Right cardiac atrium (tissue), 5 donors: ENCODE results near the gene GNE. TPM values are rescaled to one million over a fixed set of nuclear protein-coding genes. Genes with fewer than 3 reads are reported as not detected.
A peak's percentile ranks its signal among the peaks of the same experiment; 100 is the strongest.
"Not testable (repeated sequence)": the region's sequence is repeated elsewhere in the genome, so short reads cannot be mapped to it uniquely, and the experiment has no call there.

ENCODE experiments used
- ATAC-seq, 2 donors: fragments of 200-7000 bp; cut with Tn5 transposase; one replicate each; pipeline versions ENCODE4 v1.8.0 to v1.9.1; 2020; ENCODE audit warnings: moderate library complexity in 2 of 2, mild to moderate bottlenecking in 1 of 2
- DNase-seq, 3 donors: peaks; one replicate each; pipeline ENCODE4 v3.0.0-alpha.2; 2020
- H3K27ac ChIP-seq: one replicate; pipeline ENCODE4 v1.5.1; 2013; ENCODE audit warnings: mild to moderate bottlenecking, low read length, control low read depth, moderate library complexity
- H3K27me3 ChIP-seq: one replicate; pipeline ENCODE4 v1.6.1; 2013; ENCODE audit not compliant: control insufficient read depth, insufficient read depth
- H3K4me1 ChIP-seq: one replicate; pipeline ENCODE4 v1.6.1; 2013; ENCODE audit warnings: low read length; ENCODE audit not compliant: control insufficient read depth, insufficient read depth
- H3K4me3 ChIP-seq: one replicate; pipeline ENCODE4 v1.5.1; 2013; ENCODE audit warnings: low read length, control low read depth
- H3K9me3 ChIP-seq: one replicate; pipeline ENCODE4 v1.6.1; 2013; ENCODE audit warnings: low read length; ENCODE audit not compliant: control insufficient read depth
- WGBS: extraction: QIAGEN DNeasy Blood & Tissue Kit; methylation state at CpG from one replicate; pipeline ENCODE4 v1.1.7; 2013; 5-methylcytosine and 5-hydroxymethylcytosine counted together
- intact Hi-C, 4 donors: fragments of 100-400 bp; cut with DNase I; formaldehyde crosslinking; loops; one replicate each; pipeline versions ENCODE4 v1.11.0 to v1.14.0; 2022 to 2023
- polyA plus RNA-seq: library from polyadenylated mRNA; stranded (reverse); fragments of 200-250 nt; gene quantifications from one replicate; pipeline ENCODE4 v1.2.3, GENCODE V29; 2013
- total RNA-seq, 4 donors: library from RNA; stranded (reverse); fragmentation: NEBNext Ultra II Directional; extraction: Animal tissue kit (Norgen Biotek cat#: 25700); gene quantifications; one replicate each; pipeline ENCODE4 v1.2.1, GENCODE V29; 2021
- donor health status: healthy with polysubstance abuse.
- donor health status: DM: no; HTN: yes; CAD: no.
- donor health status: DM: no; HTN: no; CAD: no.
- donor health status: DM: no; HTN: yes; CAD: no; lungs with severe emphysema.
- donor health status: DM: yes; HTN: yes; CAD: no.

GNE gene
- total and polyA plus RNA-seq, 5 donors: 7.7 to 16.7 (median 14.0) TPM

DNA sequence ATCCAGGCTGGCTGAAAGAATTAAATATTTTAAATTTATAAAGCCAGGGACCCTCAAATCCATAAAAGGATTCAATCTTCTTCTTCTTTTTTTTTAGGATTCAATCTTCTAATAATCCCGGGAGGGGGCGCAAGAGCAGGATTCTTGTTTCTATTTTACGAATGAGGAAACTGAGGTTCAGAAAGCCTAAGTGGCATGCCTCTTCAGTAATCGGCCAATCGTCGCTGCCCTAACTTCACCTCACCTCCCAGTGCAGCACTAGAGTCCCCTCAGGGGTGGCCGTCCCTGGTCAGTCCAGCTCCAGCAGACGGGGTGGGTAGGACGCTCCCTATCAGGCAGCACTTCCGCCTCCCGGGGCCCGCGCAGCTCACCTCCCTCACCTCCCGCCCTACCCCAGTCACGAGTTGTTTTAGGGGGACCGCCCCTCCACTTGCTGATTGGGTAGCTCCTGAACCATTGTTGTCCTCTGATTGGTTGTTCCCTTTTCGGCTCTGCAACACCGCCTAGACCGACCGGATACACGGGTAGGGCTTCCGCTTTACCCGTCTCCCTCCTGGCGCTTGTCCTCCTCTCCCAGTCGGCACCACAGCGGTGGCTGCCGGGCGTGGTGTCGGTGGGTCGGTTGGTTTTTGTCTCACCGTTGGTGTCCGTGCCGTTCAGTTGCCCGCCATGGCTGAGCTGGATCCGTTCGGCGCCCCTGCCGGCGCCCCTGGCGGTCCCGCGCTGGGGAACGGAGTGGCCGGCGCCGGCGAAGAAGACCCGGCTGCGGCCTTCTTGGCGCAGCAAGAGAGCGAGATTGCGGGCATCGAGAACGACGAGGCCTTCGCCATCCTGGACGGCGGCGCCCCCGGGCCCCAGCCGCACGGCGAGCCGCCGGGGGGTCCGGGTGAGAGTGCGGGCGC, 67.6 kb downstream of the GNE start, which contains the start of gene CLTA:
Gene CLTA (plus strand): TSS at position 534 of the 902 bp plus-strand sequence. CDS start 136 bp downstream, at position 670.
- H3K4me1 ChIP-seq: peaks cover 14% of the 10 kb centered on the region
- H3K9me3 ChIP-seq: no peaks in the 10 kb centered on the region
- DNase-seq (peak; percentile 97 to 98 (median 97)), ATAC-seq (peak; percentile 99 to 100)
- WGBS: under 1% methylated on average over 68 of the region's 68 CpGs
- H3K27me3 ChIP-seq: no peaks in the 10 kb centered on the region
- intact Hi-C loops: no loop called here
- H3K4me3 ChIP-seq: peak within 1 kb of the TSS; percentile 87
- peak within 1 kb of the TSS; percentile 91 for H3K27ac ChIP-seq

DNA sequence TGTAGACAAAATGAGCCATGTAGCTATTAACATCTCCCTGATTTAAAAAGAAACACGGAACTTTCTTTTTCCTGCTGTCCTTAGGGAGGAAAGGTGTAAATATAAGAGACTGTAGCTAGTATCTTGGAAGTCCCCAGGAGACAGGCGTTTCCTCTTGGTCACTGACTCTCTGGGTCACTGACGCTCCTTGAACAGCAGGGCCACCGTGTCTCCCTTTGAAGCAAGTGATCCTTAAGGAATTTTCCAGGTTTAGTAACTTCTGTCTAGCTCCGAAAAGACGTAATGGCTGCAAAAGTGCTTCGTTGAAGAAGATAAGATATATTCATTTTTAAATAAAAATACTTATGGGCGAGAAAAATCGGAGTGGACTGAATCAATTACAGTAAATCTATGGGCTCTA, 68.3 kb downstream of the GNE start:
- Histone ChIP-seq H3K27ac (no peak overlapping the region), H3K9me3 (no peaks in the 10 kb centered on the region), H3K27me3 (no peaks in the 10 kb centered on the region), H3K4me1 (peaks cover 14% of the 10 kb centered on the region), H3K4me3 (peak overlapping the region; percentile 61)
- DNase-seq (no peak), ATAC-seq (no peak)
- intact Hi-C loops: no loop called here
- 8% methylated on average over 9 of the region's 9 CpGs for WGBS

DNA sequence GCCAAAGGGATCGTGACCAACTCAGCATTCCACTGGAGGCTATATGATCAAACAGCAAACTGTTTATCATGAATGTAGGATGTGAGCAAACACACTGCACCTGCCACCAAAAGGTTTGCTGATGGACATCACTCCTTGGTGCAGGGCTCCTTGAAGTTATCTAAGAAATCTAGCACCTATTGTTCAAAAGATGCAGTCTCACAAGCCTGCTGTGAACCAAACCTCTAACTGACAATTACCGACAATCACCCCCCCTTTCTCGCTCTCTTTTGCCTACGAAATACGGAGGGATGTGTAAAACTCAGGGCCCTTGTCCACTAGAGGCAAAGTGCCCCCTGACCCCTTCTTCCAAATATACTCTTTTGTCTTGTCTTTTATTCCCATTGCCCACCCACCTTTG, 70.0 kb downstream of the GNE start:
- WGBS: 85% methylated on average over 5 of the region's 5 CpGs
- DNase-seq (no peak), ATAC-seq (no peak)
- Histone ChIP-seq H3K4me3 (no peak overlapping the region), H3K27me3 (no peaks in the 10 kb centered on the region), H3K9me3 (no peaks in the 10 kb centered on the region), H3K27ac (no peak overlapping the region), H3K4me1 (peaks cover 11% of the 10 kb centered on the region)
- intact Hi-C loops: no loop called here

DNA sequence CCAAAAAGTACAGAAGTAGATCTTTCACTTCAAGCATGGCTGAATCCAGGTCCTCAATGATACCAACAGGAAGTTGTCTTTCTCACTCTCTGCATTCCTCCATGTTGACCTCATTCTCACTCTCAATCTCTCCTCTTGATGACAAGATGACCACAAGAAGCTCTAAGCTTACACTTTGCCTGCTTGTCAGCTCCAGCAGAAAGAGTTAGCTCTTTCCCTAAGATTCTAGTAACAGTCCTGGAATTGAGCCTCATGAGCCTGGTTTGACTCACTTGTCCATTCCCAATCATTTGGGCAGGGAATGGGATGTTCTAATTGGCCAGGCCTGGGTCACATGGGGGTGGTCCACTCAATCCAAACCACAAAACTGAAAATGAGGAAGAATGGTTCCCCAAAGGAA, 70.8 kb downstream of the GNE start:
- H3K4me3 ChIP-seq: no peak overlapping the region
- H3K4me1 ChIP-seq: peaks cover 6% of the 10 kb centered on the region
- ATAC-seq (no peak), DNase-seq (no peak)
- intact Hi-C loops: no loop called here
- H3K27me3 ChIP-seq: no peaks in the 10 kb centered on the region
- H3K27ac ChIP-seq: no peak overlapping the region
- no peaks in the 10 kb centered on the region for H3K9me3 ChIP-seq

DNA sequence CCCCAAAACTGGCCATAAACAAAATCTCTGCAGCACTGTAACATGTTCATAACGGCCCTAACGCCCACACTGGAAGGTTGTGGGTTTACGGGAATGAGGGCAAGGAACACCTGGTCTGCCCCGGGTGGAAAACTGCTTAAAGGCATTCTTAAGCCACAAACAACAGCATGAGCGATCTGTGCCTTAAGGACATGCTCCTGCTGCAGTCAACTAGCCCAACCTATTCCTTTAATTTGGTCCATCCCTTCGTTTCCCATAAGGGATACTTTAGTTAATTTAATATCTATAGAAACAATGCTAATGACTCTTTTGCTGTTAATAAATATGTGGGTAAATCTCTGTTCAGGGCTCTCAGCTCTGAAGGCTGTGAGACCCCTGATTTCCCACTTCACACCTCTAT, 78.0 kb downstream of the GNE start:
- ATAC-seq, intact Hi-C loops, H3K27me3 ChIP-seq, H3K9me3 ChIP-seq, H3K4me3 ChIP-seq, H3K27ac ChIP-seq, DNase-seq, H3K4me1 ChIP-seq: not testable (repeated sequence)
- 91% methylated on average over 6 of the region's 6 CpGs for WGBS

DNA sequence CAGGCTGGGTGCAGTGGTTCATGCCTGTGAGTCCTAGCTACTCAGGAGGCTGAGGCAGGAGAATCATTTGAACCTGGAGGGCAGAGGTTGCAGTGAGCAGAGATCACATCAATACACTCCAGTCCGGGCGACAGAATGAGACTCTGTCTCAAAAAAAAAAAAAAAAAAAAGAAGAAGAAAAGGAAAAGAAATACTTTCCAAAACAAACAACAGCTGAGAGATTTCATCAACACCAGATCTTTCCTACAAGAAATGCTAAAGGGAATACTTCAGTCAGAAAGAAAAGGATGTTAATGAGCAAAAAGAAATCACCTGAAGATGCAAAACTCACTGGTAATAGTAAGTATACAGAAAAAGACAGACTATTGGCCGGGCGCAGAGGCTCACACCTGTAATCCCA, 80.7 kb downstream of the GNE start:
- intact Hi-C loops: no loop called here
- no peaks in the 10 kb centered on the region for H3K4me1 ChIP-seq
- H3K27ac ChIP-seq: no peak overlapping the region
- no peaks in the 10 kb centered on the region for H3K9me3 ChIP-seq
- no peak overlapping the region for H3K4me3 ChIP-seq
- 77% methylated on average over 4 of the region's 4 CpGs for WGBS
- DNase-seq (no peak), ATAC-seq (no peak)
- H3K27me3 ChIP-seq: no peaks in the 10 kb centered on the region

DNA sequence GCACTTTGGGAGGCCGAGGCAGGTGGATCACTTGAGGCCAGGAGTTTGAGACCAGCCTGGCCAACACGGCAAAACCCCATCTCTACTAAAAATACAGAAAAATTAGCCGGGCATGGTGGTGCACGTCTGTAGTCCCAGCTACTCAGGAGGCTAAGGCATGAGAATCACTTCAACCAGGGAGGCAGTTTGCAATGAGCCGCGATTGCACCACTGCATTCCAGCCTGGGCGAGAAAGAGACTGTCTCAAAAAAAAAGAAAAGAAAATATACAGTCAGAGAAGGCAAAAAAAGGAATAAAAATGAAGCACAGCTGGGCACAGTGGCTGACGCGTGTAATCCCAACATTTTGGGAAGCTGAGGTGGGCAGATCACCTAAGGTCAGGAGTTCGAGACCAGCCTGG, 81.8 kb downstream of the GNE start:
- H3K4me3 ChIP-seq, H3K27me3 ChIP-seq, H3K4me1 ChIP-seq, ATAC-seq, intact Hi-C loops, H3K27ac ChIP-seq, H3K9me3 ChIP-seq, DNase-seq: not testable (repeated sequence)
- whole genome bisulfite sequencing: 92% methylated on average over 10 of the region's 10 CpGs

DNA sequence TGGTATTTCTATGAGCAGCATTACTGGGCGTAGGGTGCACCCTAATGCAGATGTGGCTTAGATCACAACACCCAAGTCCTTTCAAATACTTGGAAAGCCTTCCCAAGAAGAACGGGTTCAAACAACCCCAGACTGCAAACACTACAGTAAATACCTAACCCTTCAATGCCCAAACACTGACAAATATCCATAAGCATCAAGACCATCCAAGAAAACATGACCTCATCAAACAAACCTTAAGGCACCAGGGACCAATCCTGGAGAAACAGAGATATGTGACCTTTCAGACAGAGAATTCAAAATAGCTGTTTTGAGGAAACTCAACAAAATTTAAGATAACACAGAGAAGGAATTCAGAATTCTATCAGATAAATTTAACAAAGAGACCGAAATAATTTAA, 83.0 kb downstream of the GNE start:
- 89% methylated on average over 3 of the region's 3 CpGs for WGBS
- H3K27ac ChIP-seq, intact Hi-C loops: not testable (repeated sequence)

DNA sequence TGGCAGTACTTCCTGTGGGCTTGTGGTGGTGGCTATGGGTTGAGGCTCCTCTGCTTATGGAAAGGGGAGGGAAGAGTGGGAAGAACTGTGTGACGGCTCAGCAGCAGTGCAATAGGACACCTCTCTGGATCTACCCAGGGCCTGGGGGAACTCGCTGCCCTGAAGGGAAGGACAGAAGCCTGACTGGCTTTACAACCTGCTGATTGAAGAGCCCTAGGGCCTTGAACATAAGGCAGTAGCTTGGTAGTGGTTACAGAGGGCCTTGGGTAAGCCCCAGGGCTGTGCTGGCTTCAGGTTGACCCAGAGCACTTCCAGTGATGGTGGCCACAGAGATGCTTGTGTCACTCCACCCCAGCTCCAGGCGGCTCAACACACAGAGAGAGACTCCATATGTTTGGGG, 83.5 kb downstream of the GNE start:
- no peak for ATAC-seq
- no peak for DNase-seq
- Histone ChIP-seq H3K9me3 (no peaks in the 10 kb centered on the region), H3K27ac (no peak overlapping the region), H3K4me3 (no peak overlapping the region), H3K27me3 (no peaks in the 10 kb centered on the region), H3K4me1 (no peaks in the 10 kb centered on the region)
- intact Hi-C loops: no loop called here
- 83% methylated on average over 3 of the region's 3 CpGs for WGBS

More for the DNA sequence above, 83.0 kb downstream of the GNE start:
- not testable (repeated sequence) for H3K4me1 ChIP-seq, H3K27me3 ChIP-seq, H3K9me3 ChIP-seq, DNase-seq, ATAC-seq, H3K4me3 ChIP-seq

DNA sequence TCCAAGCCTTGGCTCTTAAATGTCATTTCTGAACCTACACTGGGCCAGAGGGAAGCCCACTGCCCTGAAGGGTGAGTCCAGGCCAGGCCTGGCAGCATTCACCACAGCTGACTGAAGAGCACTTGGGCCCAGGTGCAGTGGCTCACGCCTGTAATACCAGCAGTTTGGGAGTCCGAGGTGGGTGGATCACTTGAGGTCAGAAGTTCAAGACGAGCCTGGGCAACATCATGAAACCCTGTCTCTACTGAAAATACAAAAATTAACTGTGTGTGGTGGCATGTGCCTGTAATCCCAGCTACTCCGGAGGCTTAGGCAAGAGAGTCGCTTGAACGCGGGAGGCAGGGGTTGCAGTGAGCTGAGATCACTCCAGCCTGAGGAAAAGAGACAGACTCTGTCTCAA, 84.0 kb downstream of the GNE start:
- no peaks in the 10 kb centered on the region for H3K27me3 ChIP-seq
- intact Hi-C loops: no loop called here
- no peaks in the 10 kb centered on the region for H3K9me3 ChIP-seq
- no peaks in the 10 kb centered on the region for H3K4me1 ChIP-seq
- no peak for ATAC-seq
- H3K27ac ChIP-seq: no peak overlapping the region
- H3K4me3 ChIP-seq: no peak overlapping the region
- no peak for DNase-seq
- WGBS: 90% methylated on average over 7 of the region's 7 CpGs

DNA sequence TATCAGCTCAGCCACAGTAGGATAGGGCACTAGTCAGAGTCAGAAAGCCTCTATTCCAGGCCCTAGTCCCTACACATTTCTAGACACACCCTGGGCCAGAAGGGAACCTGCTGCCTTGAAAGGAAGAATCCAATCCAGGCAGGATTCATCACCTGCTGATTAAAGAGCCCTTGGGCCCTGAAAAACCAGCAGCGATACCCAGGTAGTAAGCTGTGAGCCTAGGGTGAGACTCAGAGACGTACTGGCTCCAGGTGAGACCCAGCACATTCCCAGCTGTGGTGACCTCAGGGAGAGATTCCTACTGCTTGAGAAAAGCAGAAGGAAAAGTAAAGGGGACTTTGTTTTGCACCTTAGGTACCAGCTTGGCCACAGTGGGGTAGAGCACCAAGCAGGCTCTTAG, 84.4 kb downstream of the GNE start:
- Histone ChIP-seq H3K27ac (no peak overlapping the region), H3K4me3 (no peak overlapping the region), H3K9me3 (no peaks in the 10 kb centered on the region), H3K27me3 (no peaks in the 10 kb centered on the region), H3K4me1 (no peaks in the 10 kb centered on the region)
- WGBS: 100% methylated on average over 2 of the region's 2 CpGs
- intact Hi-C loops: no loop called here
- DNase-seq (no peak), ATAC-seq (no peak)
